Epidermal melanocyte (primary cell): ENCODE measurements around the gene LLGL2.
"Not testable (repeated sequence)": the region's sequence is repeated elsewhere in the genome, so short reads cannot be mapped to it uniquely, and the experiment has no call there.

Experiments used
- DNase-seq: peaks from one replicate; pipeline ENCODE4 v3.0.0; 2011; ENCODE audit warnings: low spot score; ENCODE audit not compliant: insufficient read length

Gene LLGL2

DNA sequence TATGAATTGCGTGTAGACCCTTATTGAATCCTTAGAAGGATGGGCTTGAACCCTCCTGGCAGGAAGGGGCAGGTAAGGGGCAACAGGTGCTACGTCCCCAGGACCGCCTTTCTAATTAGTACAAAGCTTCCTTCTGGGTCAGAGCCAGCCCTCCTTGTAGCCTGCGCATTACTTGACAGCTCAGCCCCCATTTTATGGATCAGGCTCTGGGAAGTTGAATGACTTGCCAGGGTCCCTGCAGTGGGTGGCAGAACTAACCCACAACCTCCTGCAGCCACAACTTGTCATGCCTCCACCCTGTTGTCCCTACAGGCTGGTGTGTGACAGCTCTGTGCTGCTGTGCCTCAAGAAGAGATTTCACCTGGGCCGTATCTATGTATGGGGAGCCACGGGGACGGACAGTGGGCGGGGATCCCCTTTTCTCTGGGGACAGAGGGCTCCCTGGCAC lies 64.8 kb downstream of the LLGL2 start:
- DNase-seq = no peak

GRCh38 chr17:75590849-75591721 lies 65.6 kb downstream of the LLGL2 start:
- no peak for DNase-seq

DNA sequence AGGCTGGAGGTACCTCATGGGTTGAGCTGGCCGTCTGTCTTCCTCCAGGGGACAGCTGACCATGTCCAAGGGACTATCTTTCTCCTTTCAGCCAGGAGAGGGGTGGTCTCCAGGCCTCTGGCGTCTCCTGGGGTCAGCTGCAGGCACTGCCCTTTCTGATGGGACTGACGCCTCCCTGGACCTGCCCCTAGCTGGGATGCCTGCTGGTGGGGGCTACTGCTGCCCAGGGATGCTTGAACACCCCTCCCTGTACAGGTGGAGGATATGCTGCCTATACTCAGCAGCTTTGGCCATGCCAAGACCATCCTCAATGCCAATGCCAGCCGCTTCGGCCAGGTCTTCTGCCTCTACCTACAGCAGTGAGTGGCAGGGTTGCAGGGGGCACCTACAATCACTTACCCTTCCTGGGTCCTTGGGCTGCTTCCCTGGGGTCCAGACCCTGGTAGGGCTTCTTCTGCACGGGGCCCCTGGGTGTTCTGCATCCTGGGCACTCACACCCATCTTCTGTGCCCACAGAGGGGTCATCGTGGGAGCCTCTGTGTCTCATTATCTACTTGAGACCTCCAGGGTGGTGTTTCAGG lies 66.3 kb downstream of the LLGL2 start:
- no peak for DNase-seq

- no peak for DNase-seq
Measured at GRCh38 chr17:75592348-75593020, 67.0 kb downstream of the LLGL2 start.

GRCh38 chr17:75593430-75593829 lies 67.9 kb downstream of the LLGL2 start:
- DNase-seq = not testable (repeated sequence)

DNA sequence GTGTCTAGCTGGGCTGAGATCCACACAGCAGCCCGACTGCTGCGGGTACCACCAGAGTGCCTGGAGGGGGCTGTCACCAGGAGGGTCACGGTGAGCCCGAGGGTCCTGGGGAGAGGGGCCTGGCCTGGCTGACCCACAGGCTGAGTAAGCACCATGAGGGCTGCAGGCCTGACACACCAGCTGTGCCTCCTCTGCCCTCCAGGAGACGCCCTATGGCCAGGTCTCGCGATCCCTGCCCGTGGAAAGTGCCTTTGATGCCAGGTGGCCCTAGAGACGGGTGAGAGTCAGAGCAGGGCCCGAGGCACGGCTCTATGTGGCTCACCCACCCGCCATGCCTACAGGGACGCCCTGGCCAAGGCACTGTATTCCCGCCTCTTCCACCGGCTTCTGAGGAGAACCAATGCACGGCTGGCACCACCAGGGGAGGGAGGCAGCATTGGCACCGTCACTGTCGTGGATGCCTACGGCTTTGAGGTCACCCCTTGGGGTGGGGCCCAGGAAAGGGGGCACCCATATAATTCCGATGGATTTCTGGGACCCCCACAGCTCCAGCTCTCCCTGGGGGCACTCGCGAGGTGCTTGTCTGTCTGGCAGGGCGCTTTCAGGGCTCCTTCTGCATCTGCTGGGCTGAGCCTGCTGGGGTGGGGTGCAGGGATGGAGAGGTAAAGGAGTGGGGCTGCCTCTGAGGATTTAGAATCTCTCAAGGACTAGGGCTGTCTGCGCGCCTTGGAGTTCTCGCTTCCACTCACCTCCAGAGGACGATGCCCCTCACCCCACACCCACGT lies 69.2 kb downstream of the LLGL2 start:
- no peak for DNase-seq

GRCh38 chr17:75595284-75595919 lies 69.9 kb downstream of the LLGL2 start:
- DNase-seq = no peak

GRCh38 chr17:75595920-75596313 lies 70.4 kb downstream of the LLGL2 start:
- no peak for DNase-seq

DNA sequence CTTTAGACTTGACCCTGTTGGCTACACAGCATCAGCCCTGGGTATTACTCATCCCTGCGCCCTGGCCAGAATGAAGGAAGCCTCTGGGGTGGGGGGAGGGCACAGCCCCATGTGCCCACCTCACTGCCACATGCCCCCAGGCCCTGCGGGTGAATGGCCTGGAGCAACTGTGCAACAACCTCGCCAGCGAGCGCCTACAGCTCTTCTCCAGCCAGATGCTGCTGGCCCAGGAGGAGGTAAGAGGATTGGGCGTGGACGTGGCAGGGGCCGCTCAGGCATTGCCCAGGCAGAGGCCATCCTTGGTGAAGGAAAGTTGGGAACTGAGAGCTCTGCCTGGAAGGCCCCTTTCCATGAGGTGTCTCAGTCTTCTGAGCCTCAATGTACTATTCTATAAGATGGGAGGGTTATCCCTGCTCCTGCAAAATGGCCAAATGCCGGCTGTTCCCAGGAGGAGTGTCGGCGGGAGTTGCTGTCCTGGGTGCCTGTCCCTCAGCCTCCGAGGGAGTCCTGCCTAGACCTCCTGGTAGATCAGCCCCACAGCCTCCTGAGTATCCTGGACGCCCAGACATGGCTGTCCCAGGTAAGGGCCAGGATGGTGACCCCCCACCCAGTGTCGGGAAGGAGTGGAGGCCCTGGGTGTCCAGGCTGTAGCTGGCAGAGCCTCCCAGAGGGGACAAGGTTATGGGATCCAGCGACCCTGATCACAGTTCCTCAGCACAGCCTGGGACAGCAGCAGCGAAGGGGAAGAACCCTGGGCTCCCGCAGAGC lies 71.0 kb downstream of the LLGL2 start:
- DNase-seq = no peak

GRCh38 chr17:75601057-75601987 lies 75.8 kb downstream of the LLGL2 start:
- no peak for DNase-seq

DNA sequence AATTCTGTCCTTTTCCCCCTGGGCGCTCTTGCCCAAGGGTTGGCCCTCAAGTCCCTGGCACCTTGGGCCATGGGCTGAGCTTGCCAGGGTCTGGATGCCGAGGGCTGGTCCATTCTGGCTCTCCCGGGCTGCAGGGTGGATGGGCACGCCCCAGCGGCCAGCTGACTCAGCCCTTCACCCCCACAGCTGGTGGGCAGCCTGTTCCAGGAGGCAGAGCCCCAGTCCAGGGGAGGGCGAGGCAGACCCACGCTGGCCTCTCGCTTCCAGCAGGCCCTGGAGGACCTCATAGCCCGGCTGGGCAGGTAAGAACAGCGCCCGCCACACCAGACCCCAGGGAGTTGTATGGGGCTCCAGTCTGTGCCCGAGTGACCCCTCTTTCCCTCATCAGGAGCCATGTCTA lies 77.1 kb downstream of the LLGL2 start:
- no peak for DNase-seq

- no peak for DNase-seq
Measured at GRCh38 chr17:75603123-75603522, 77.6 kb downstream of the LLGL2 start.

DNA sequence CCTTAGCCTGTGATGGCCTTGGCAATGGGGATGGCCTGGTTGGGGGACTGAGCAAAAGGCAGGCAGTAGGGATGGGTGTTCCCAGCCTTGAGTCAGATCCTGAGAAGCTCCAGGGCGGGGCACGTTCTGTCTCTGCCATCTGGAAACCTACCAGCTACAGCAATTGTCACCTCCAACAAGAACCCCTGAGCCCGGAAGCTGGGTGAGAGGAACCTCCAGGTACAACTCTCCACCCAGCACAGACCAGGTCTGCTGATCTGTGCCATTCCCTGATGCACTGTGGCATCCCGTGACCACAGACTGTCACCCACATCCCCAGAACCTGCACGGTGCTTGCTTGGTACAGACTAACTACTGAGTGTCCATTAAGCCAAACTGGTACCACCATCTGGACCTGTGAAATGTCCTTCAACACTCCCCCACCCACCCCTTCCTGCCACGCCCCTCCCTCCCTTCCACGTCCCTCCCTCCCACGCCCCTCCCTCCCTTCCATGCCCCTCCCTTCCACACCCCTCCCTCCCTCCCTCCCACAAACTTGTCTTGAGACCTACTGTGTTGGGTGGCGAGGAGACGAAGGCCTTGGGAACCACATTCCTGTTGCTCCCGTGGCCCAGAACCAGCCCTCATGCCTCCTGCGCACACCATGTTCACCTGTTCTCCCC lies 78.7 kb downstream of the LLGL2 start:
- DNase-seq = no peak

GRCh38 chr17:75605790-75606189 lies 80.3 kb downstream of the LLGL2 start:
- DNase-seq = no peak

DNA sequence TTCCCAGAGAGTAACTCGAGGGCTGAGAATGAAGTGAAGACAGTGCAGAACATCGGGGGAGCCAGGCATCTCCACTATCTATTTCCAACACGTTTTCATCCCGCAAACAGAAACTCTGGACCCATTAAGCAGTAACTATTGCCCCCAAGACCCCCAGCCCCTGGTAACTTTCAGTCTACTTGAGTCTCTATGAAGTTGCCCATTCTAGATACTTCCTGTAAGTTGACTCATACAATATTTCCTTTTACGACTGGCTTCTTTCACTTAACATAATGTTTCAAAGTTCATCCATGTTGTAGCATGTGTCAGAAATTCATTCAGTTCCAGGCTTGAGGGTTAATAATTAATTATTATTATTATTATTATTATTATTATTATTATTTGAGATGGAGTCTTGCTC lies 81.6 kb downstream of the LLGL2 start:
- DNase-seq = no peak

DNA sequence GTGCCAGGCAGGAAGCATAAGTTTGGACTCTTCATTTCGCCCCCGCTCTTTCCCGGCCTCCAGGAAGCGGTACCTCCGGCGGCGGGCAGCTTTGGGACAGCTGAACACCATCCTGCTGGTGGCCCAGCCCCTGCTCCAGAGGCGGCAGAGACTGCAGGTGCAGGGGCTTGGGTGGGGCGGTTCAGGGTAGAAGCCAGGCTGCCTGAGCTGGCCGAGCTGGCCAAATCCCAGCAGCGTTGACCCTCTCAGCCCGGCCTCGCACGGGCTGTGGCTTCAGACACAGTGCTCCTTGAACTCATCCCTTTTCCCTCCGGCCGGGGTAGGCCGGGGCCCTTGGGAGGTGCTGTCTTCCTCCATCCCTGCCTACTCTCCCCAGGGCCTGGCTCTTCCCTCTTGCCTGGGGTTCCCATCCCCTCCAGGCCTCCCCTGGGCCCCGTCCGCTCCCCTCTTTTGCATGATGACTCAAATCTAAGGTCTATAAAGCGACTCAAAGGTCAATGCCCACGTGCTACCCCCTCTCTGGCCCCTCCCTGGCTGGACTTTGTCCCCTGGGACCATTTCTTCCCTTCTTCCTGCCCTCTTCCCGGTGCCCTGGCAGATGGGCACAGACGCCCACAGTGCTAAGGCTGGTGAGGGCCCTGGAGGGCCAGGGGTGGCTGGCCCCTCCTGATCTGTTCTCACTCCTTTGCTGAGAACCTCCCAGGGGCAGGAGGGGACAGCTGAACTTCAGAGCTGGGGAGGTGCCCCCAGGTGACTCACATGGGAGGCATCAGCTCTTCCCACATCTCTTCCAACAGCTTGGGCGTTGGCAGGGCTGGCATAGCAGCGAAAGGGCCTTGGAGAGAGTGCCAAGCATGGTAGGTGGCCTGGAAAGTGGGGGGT lies 84.8 kb downstream of the LLGL2 start:
- DNase-seq = no peak

GRCh38 chr17:75611851-75612429 lies 86.4 kb downstream of the LLGL2 start:
- DNase-seq = no peak
